OCI-LY3 (cell line): ENCODE results near the gene TSPAN3.

Experiments used
- EZH2phosphoT487 ChIP-seq: fragments of 200-600 bp; shearing (Covaris generic); IDR thresholded peaks from 2 replicates; pipeline ENCODE4 v1.6.1; 2018; ENCODE audit warnings: antibody characterized with exemption, mixed run types, low read depth
- TF ChIP-seq, protein P1 (sequence below): fragments of 200-600, 300-600 bp; sonication (generic); IDR thresholded peaks from 2 replicates; pipeline ENCODE4 v1.5.1; 2014; ENCODE audit warnings: antibody characterized with exemption, low read length, low read depth

DNA sequence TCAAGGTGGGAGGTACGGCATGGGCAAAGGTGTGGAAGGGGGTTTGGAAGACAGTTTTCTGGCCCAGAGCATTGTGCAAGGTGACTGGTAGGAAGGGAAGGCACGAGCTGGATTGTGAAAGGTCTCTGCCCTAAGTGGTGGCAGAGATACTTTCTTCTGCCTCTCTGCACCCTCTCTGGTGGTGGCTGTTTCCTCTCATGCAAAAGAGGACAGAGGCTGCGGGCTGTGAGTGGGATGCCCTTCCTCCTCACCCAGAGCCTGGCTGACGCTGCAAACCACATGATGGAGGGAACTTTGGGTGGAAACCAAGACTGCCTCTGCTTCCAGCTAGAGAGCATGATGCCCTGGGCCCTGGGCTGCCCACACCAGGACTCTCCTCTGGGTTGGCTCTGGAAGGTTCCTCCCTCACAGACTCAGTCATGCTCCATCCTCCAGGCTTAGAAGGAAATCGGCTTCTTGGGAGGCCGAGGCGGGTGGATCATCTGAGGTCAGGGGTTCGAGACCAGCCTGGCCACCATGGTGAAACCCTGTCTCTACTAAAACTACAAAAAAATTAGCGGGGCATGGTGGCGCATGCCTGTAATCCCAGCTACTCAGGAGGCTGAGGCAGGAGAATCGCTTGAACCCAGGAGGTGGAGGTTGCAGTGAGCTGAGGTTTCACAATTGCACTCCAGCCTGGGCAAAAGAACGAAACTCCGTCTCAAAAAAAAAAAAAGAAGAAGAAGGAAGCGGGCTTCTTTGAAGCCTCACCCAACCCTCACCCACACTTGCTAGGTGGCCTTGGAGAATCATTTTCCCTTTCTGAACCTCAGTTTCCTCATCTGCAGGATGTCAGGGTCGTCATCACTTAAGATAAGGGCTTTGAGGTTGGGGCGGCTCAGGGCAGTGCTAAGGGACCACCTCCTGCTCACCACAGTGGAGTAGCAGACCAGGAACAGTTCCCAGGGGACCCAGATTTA, 67.7 kb downstream of the TSPAN3 start:
- TF ChIP-seq, protein P1, sequence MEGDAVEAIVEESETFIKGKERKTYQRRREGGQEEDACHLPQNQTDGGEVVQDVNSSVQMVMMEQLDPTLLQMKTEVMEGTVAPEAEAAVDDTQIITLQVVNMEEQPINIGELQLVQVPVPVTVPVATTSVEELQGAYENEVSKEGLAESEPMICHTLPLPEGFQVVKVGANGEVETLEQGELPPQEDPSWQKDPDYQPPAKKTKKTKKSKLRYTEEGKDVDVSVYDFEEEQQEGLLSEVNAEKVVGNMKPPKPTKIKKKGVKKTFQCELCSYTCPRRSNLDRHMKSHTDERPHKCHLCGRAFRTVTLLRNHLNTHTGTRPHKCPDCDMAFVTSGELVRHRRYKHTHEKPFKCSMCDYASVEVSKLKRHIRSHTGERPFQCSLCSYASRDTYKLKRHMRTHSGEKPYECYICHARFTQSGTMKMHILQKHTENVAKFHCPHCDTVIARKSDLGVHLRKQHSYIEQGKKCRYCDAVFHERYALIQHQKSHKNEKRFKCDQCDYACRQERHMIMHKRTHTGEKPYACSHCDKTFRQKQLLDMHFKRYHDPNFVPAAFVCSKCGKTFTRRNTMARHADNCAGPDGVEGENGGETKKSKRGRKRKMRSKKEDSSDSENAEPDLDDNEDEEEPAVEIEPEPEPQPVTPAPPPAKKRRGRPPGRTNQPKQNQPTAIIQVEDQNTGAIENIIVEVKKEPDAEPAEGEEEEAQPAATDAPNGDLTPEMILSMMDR = no peak
- TF ChIP-seq EZH2phosphoT487 = no peak
